ENCODE measurements around the gene MAPKAPK3. TPM values are rescaled to one million over a fixed set of nuclear protein-coding genes. Genes with fewer than 3 reads are reported as not detected.

Gene MAPKAPK3
- total and polyA plus RNA-seq, 2 of the 4 experiments (the other 2 are of a cell fraction), result 38.3 to 57.2 TPM

- no peak for TF ChIP-seq MAFK (IDR thresholded peaks at IDR 0.05; ENCODE audit: low read depth, low read length)
Observed at GRCh38 chr3:50675179-50676030, 58.5 kb downstream of the MAPKAPK3 start (continued).

DNA sequence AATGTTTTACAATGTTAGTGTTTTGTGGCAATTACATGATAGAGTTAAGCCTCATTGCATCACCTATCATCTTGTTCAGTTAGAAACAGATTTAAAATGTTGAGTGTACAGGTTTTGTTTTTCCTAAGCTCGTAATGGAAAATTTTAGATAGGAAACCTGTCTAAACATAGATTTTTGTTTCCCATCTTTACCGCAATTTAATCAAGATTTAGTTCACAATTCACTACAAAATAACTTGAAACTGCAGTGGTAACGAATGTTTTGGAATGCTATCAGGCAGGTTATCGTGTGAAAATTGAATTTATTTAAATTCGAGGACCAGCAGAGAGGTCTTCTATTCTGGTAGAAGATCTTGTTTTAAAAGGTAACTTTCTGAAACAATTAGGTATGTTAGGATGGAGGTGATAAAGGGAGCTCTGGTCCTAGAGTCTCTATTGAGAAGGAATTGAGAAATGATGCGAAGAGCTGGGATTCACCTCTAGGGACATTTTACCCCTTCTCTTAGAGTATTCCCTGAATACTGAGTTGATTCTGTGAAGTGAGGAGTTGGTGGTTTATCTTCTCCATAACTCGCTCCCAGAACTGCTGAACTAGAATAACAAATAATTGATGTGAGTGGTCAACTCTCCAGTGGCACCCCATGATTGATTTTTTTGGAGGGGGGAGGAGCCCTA is 59.2 kb downstream of the MAPKAPK3 start:
- Histone ChIP-seq H3K4me1 (ENCODE audit: control insufficient read depth, insufficient read depth, low read length) (no peaks in the 10 kb centered on the region), H3K36me3 (ENCODE audit: control insufficient read depth, insufficient read depth, low read length) (no peaks in the 10 kb centered on the region), H2BK20ac (ENCODE audit: low read depth, low read length) (no peak overlapping the region), H2AFZ (replicated peaks; ENCODE audit: low read length, poor library complexity) (no peak overlapping the region), H2AK9ac (replicated peaks; ENCODE audit: low read depth, low read length, poor library complexity) (no peak overlapping the region), H4K8ac (ENCODE audit: low read depth in 2 of 2, low read length in 2 of 2) (no peak overlapping the region), H3K4me2 (ENCODE audit: low read depth, low read length) (no peak overlapping the region), H3K4ac (ENCODE audit: low read depth, low read length) (no peak overlapping the region), H3K56ac (ENCODE audit: extremely low read depth, insufficient read depth, low read length) (no peak overlapping the region), H4K5ac (ENCODE audit: low read depth, low read length) (no peak overlapping the region), H3K9ac (ENCODE audit: low read depth, low read length) (no peak overlapping the region), H3K4me3 (ENCODE audit: insufficient read depth, low read depth, low read length) (no peak overlapping the region), H3K27ac (ENCODE audit: insufficient read depth, low read length) (no peak overlapping the region), H2BK5ac (ENCODE audit: low read depth, low read length, poor library complexity, severe bottlenecking) (no peak overlapping the region), H4K91ac (ENCODE audit: insufficient read depth, low read depth, low read length) (no peak overlapping the region), H2BK15ac (ENCODE audit: low read depth, low read length) (no peak overlapping the region), H3K79me1 (ENCODE audit: low read depth in 1 of 2, low read length in 2 of 2) (no peaks in the 10 kb centered on the region), H2BK120ac (ENCODE audit: low read depth, low read length) (no peak overlapping the region), H3K14ac (replicated peaks; ENCODE audit: low read depth, low read length) (no peak overlapping the region), H3K9me3 (ENCODE audit: control insufficient read depth, insufficient read depth, low read length) (no peaks in the 10 kb centered on the region; the same call in 1 of the 2 replicates), H3K9me1 (ENCODE audit: insufficient read depth, low read length) (peaks cover 2% of the 10 kb centered on the region; the same call in 1 of the 2 replicates), H4K20me1 (ENCODE audit: insufficient read depth, low read length) (no peaks in the 10 kb centered on the region), H3K18ac (ENCODE audit: low read depth, low read length) (no peak overlapping the region), H3K27me3 (ENCODE audit: control insufficient read depth, insufficient read depth, low read length) (peaks cover 54% of the 10 kb centered on the region), H2AK5ac (ENCODE audit: low read depth, low read length) (no peak overlapping the region), H3K23ac (ENCODE audit: low read depth, low read length) (no peak overlapping the region)
- dilution Hi-C loops (cut with HindIII; ENCODE audit: low sequenced_read_pairs, unreplicated experiment), result no loop called here
- POLR2A ChIA-PET (ENCODE audit: unreplicated experiment), result interaction anchor here (0.6 kb wide), 1 partner anchor 10 kb away, joined by 6 read pairs; no protein-coding TSS in a partner anchor
- BruUV-seq (replicated peaks), result no TSS peak
- in situ Hi-C loops (cut with MboI; ENCODE audit: low sequenced_read_pairs), result no loop called here
- WGBS, 2 experiments (ENCODE audit: extremely low coverage in 2 of 2, insufficient read length in 1 of 2), result no CpG with 5 or more reads among the region's 7 CpGs
- ATAC-seq (ENCODE audit: low read depth) (no peak), DNase-seq (no peak)
- CTCF ChIA-PET, result interaction anchor here (0.9 kb wide), 1 partner anchor 103 kb away, joined by 3 read pairs; no protein-coding TSS in a partner anchor
- TF ChIP-seq RAD21 (IDR thresholded peaks at IDR 0.05; ENCODE audit: low read length) (no peak), RCOR1 (IDR thresholded peaks at IDR 0.05; ENCODE audit: insufficient replicate concordance, low read length) (no peak), CHD1 (IDR thresholded peaks at IDR 0.05; ENCODE audit: low read depth, low read length) (no peak), CTCF (conservative IDR thresholded peaks at IDR 0.05; ENCODE audit: low read depth, low read length) (no peak), BHLHE40 (IDR thresholded peaks at IDR 0.05; ENCODE audit: low read depth, low read length) (no peak)
- intact Hi-C loops (cut with micrococcal nuclease), result no loop called here

All from IMR-90 (cell line).